ENCODE data around the gene FOXC1.

- TF ChIP-seq POLR2A (IDR thresholded peaks at IDR 0.05; ENCODE audit: low read depth, low read length) (no peak), POLR2AphosphoS5 (IDR thresholded peaks at IDR 0.05; ENCODE audit: low read depth, low read length) (no peak)
Observed at GRCh38 chr6:1643111-1643510, 33.4 kb downstream of the FOXC1 start.

Data from GM12891 (cell line).